GM18519 (cell line): ENCODE data around the gene MTCH2.
"Not testable (repeated sequence)": the region's sequence is repeated elsewhere in the genome, so short reads cannot be mapped to it uniquely, and the experiment has no call there.

Experiments
- ATAC-seq: cut with Tn5 transposase; IDR thresholded peaks from one replicate; pipeline ENCODE4 v1.9.1; 2021; ENCODE audit warnings: mild to moderate bottlenecking, moderate library complexity; ENCODE audit not compliant: unreplicated experiment, low FRiP score

Gene MTCH2

GRCh38 chr11:47640506-47640905 lies 1.9 kb downstream of the MTCH2 start:
- ATAC-seq = not testable (repeated sequence)

- not testable (repeated sequence) for ATAC-seq
Measured at GRCh38 chr11:47636331-47636730, 6.0 kb downstream of the MTCH2 start.

- no peak for ATAC-seq
Measured at GRCh38 chr11:47631473-47631872, 10.9 kb downstream of the MTCH2 start.

GRCh38 chr11:47628026-47628425 lies 14.3 kb downstream of the MTCH2 start:
- ATAC-seq = no peak

- ATAC-seq = no peak
Measured at GRCh38 chr11:47626234-47626633, 16.1 kb downstream of the MTCH2 start.

GRCh38 chr11:47620836-47621378 lies 21.5 kb downstream of the MTCH2 start:
- ATAC-seq = no peak

GRCh38 chr11:47617417-47617809 lies 24.9 kb downstream of the MTCH2 start:
- no peak for ATAC-seq

GRCh38 chr11:47616726-47617416 lies 25.5 kb downstream of the MTCH2 start:
- ATAC-seq = no peak

- ATAC-seq = no peak
Measured at GRCh38 chr11:47615249-47615648, 27.1 kb downstream of the MTCH2 start.

GRCh38 chr11:47611348-47611794 lies 31.0 kb downstream of the MTCH2 start:
- ATAC-seq = peak; percentile 71

GRCh38 chr11:47609675-47610074 lies 32.7 kb downstream of the MTCH2 start:
- ATAC-seq = no peak

GRCh38 chr11:47607380-47607779 lies 35.0 kb downstream of the MTCH2 start:
- no peak for ATAC-seq

- no peak for ATAC-seq
Measured at GRCh38 chr11:47606731-47607130, 35.6 kb downstream of the MTCH2 start.

GRCh38 chr11:47605921-47606320 lies 36.4 kb downstream of the MTCH2 start:
- no peak for ATAC-seq

GRCh38 chr11:47603295-47603694 lies 39.1 kb downstream of the MTCH2 start:
- no peak for ATAC-seq

GRCh38 chr11:47599902-47600301 lies 42.5 kb downstream of the MTCH2 start:
- no peak for ATAC-seq

- no peak for ATAC-seq
Measured at GRCh38 chr11:47595967-47596366, 46.4 kb downstream of the MTCH2 start.

GRCh38 chr11:47595029-47595428 lies 47.3 kb downstream of the MTCH2 start:
- ATAC-seq = no peak

GRCh38 chr11:47593934-47594855 lies 48.2 kb downstream of the MTCH2 start, which contains the start of gene C1QTNF4:
C1QTNF4 (minus strand) TSS chr11:47594411; CDS start chr11:47590810, 3,601 bp downstream.
- ATAC-seq = no peak

- ATAC-seq = no peak
Measured at GRCh38 chr11:47593492-47593933, 48.8 kb downstream of the MTCH2 start.

GRCh38 chr11:47592970-47593369 lies 49.4 kb downstream of the MTCH2 start:
- ATAC-seq = no peak
